Neural cell (in vitro differentiated cells): Measurements from ENCODE around the gene GHITM. TPM values are rescaled to one million over a fixed set of nuclear protein-coding genes. Genes with fewer than 3 reads are reported as not detected.

Source experiments
- H2AFZ ChIP-seq: fragments of 200-600, 300-800 bp; sonication (generic), shearing (Covaris generic); 2 replicates; pipeline ENCODE4 v1.6.0; 2014; ENCODE audit warnings: low read depth, mild to moderate bottlenecking, antibody characterized with exemption, low read length, moderate library complexity
- H3F3A ChIP-seq: fragments of 200-600 bp; shearing (Covaris generic); 2 replicates; pipeline ENCODE4 v1.6.1; 2016; ENCODE audit warnings: mild to moderate bottlenecking, moderate library complexity, mixed read lengths, antibody characterized with exemption, low read length; ENCODE audit not compliant: insufficient read depth, poor library complexity, severe bottlenecking
- H3K27ac ChIP-seq: fragments of 200-600, 300-800 bp; sonication (generic), shearing (Covaris generic); 2 replicates; pipeline ENCODE4 v1.5.1; 2014; ENCODE audit warnings: mild to moderate bottlenecking, low read length, moderate library complexity
- H3K27me3 ChIP-seq: fragments of 300-800, 200-600 bp; sonication (generic), shearing (Covaris generic); 2 replicates; pipeline ENCODE4 v1.6.0; 2014; ENCODE audit warnings: mild to moderate bottlenecking, low read depth, low read length, moderate library complexity; ENCODE audit not compliant: insufficient read depth
- H3K36me3 ChIP-seq: fragments of 300-800, 200-600 bp; sonication (generic), shearing (Covaris generic); 2 replicates; pipeline ENCODE4 v1.5.1; 2014; ENCODE audit warnings: mild to moderate bottlenecking, antibody characterized with exemption, low read length, moderate library complexity; ENCODE audit not compliant: insufficient read depth
- H3K4me2 ChIP-seq: fragments of 300-800, 200-600 bp; sonication (generic), shearing (Covaris generic); 2 replicates; pipeline ENCODE4 v1.6.0; 2014; ENCODE audit warnings: mild to moderate bottlenecking, low read length
- H3K4me3 ChIP-seq: fragments of 300-800, 200-600 bp; sonication (generic), shearing (Covaris generic); 2 replicates; pipeline ENCODE4 v1.5.1; 2014; ENCODE audit warnings: mild to moderate bottlenecking, low read length, moderate library complexity
- H3K79me2 ChIP-seq: fragments of 200-600 bp; shearing (Covaris generic); replicated peaks from 2 replicates; pipeline ENCODE4 v1.6.0; 2014; ENCODE audit warnings: mild to moderate bottlenecking, low read length, moderate library complexity; ENCODE audit not compliant: insufficient read depth
- H3K9ac ChIP-seq: fragments of 300-800, 200-600 bp; sonication (generic), shearing (Covaris generic); 2 replicates; pipeline ENCODE4 v1.6.1; 2016; ENCODE audit warnings: mild to moderate bottlenecking, low read length, mixed read lengths
- H3K9me2 ChIP-seq: fragments of 200-600 bp; shearing (Covaris generic); 2 replicates; pipeline ENCODE4 v1.6.1; 2016; ENCODE audit warnings: mild to moderate bottlenecking, low read length, mixed read lengths; ENCODE audit not compliant: insufficient read depth
- H3K9me3 ChIP-seq: fragments of 200-600, 300-800 bp; sonication (generic), shearing (Covaris generic); 2 replicates; pipeline ENCODE4 v1.6.1; 2016; ENCODE audit warnings: mild to moderate bottlenecking, mixed run types, low read length, moderate library complexity, mixed read lengths
- H4K20me1 ChIP-seq: fragments of 200-600 bp; shearing (Covaris generic); 2 replicates; pipeline ENCODE4 v1.6.1; 2016; ENCODE audit warnings: mild to moderate bottlenecking, mixed run types; ENCODE audit not compliant: insufficient read depth
- EP300 ChIP-seq: fragments of 450-650 bp; conservative IDR thresholded peaks from 2 replicates; pipeline ENCODE4 v1.6.1; 2014; ENCODE audit warnings: antibody characterized with exemption, mild to moderate bottlenecking, moderate library complexity; ENCODE audit not compliant: poor library complexity, severe bottlenecking
- EZH2 ChIP-seq: fragments of 200-600, 300-800 bp; shearing (Covaris generic), sonication (generic); IDR thresholded peaks from 2 replicates; pipeline ENCODE4 v1.6.1; 2014; ENCODE audit warnings: antibody characterized with exemption, low read length, borderline replicate concordance, mild to moderate bottlenecking; ENCODE audit not compliant: insufficient read depth, poor library complexity, severe bottlenecking
- MXI1 ChIP-seq: fragments of 450-650 bp; conservative IDR thresholded peaks from 2 replicates; pipeline ENCODE4 v1.6.1; 2014; ENCODE audit warnings: antibody characterized with exemption, mild to moderate bottlenecking; ENCODE audit not compliant: poor library complexity, severe bottlenecking
- POLR2AphosphoS5 ChIP-seq: IDR thresholded peaks from 2 replicates; pipeline ENCODE4 v1.6.1; 2012
- RAD21 ChIP-seq: fragments of 450-650 bp; conservative IDR thresholded peaks from 2 replicates; pipeline ENCODE4 v1.6.1; 2014; ENCODE audit warnings: antibody characterized with exemption, mild to moderate bottlenecking, moderate library complexity
- SMC3 ChIP-seq: fragments of 450-650 bp; conservative IDR thresholded peaks from 2 replicates; pipeline ENCODE4 v1.6.1; 2014; ENCODE audit warnings: antibody characterized with exemption, mild to moderate bottlenecking, moderate library complexity; ENCODE audit not compliant: poor library complexity
- TAF1 ChIP-seq: IDR thresholded peaks from 2 replicates; pipeline ENCODE4 v1.6.1; 2012; ENCODE audit warnings: low read depth
- polyA plus RNA-seq: library from polyadenylated mRNA; depleted of rRNA; stranded (reverse); fragments of >200 nt; gene quantifications from 2 replicates; pipeline ENCODE4 v1.2.3, GENCODE V29; 2014
- TF ChIP-seq, protein P1 (sequence below): IDR thresholded peaks from 2 replicates; pipeline ENCODE4 v1.6.1; 2012; ENCODE audit warnings: borderline replicate concordance
- TF ChIP-seq, protein P2 (sequence below): fragments of 450-650 bp; IDR thresholded peaks from 2 replicates; pipeline ENCODE4 v1.5.1; 2014; ENCODE audit warnings: antibody characterized with exemption, mild to moderate bottlenecking, moderate library complexity; ENCODE audit not compliant: poor library complexity, severe bottlenecking

The GHITM gene
- polyA plus RNA-seq, 1 donor from 2014 or later = 306 TPM

DNA sequence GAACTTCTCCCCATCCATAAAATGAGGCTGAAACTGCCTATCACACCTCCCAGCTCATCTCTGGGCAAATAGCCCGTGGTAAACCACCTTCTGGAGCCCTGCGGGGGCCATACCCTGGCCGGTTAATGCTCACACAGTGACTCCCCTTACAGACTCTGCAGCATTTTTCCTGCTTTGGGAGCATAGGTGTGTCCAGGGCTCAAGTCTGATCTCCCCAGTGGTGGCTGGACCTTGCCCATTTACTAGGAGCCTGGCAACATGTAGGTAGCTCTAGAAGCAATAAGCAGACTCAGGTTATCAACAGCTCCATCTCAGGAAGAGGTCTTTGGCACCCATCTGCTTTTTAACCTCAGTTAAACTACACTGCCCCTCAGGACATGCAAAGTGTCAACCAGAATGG is 49.5 kb downstream of the GHITM start:
- Histone ChIP-seq H3K9me2 (no peaks in the 10 kb centered on the region), H3F3A (no peaks in the 10 kb centered on the region), H3K79me2 (no peaks in the 10 kb centered on the region), H3K36me3 (no peaks in the 10 kb centered on the region), H2AFZ (no peak overlapping the region), H3K27me3 (peaks cover 8% of the 10 kb centered on the region), H3K4me3 (no peak overlapping the region), H3K4me2 (no peak overlapping the region), H3K27ac (no peak overlapping the region), H4K20me1 (no peaks in the 10 kb centered on the region), H3K9ac (no peak overlapping the region), H3K9me3 (no peaks in the 10 kb centered on the region)
- no peak for TF ChIP-seq MXI1

DNA sequence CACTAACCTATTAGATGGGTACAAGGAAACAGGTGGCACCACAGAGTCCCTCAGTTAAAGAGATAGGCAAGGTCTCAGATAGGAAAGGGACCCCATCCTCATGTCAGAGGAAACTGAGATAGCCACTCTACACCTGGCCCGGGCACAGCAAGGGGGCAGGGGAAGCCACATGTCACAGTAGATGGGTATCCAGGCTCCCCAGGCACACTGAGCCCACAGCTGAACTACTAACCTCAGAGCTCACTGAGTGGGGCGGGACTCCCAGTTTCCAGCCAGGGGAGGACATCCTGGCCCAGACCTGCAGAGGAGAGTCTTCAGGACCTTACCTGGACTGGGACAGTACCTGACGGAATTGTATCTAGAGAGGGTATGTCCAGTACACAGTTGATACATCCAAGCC is 51.3 kb downstream of the GHITM start:
- no peaks in the 10 kb centered on the region for H3F3A ChIP-seq
- H2AFZ ChIP-seq = no peak overlapping the region
- no peaks in the 10 kb centered on the region for H4K20me1 ChIP-seq
- no peak overlapping the region for H3K27ac ChIP-seq
- peaks cover 26% of the 10 kb centered on the region for H3K27me3 ChIP-seq
- TF ChIP-seq SMC3 (no peak), EZH2 (no peak), TAF1 (no peak), POLR2AphosphoS5 (no peak), MXI1 (no peak)
- TF ChIP-seq, protein P1, sequence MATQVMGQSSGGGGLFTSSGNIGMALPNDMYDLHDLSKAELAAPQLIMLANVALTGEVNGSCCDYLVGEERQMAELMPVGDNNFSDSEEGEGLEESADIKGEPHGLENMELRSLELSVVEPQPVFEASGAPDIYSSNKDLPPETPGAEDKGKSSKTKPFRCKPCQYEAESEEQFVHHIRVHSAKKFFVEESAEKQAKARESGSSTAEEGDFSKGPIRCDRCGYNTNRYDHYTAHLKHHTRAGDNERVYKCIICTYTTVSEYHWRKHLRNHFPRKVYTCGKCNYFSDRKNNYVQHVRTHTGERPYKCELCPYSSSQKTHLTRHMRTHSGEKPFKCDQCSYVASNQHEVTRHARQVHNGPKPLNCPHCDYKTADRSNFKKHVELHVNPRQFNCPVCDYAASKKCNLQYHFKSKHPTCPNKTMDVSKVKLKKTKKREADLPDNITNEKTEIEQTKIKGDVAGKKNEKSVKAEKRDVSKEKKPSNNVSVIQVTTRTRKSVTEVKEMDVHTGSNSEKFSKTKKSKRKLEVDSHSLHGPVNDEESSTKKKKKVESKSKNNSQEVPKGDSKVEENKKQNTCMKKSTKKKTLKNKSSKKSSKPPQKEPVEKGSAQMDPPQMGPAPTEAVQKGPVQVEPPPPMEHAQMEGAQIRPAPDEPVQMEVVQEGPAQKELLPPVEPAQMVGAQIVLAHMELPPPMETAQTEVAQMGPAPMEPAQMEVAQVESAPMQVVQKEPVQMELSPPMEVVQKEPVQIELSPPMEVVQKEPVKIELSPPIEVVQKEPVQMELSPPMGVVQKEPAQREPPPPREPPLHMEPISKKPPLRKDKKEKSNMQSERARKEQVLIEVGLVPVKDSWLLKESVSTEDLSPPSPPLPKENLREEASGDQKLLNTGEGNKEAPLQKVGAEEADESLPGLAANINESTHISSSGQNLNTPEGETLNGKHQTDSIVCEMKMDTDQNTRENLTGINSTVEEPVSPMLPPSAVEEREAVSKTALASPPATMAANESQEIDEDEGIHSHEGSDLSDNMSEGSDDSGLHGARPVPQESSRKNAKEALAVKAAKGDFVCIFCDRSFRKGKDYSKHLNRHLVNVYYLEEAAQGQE = no peak
- TF ChIP-seq, protein P2, sequence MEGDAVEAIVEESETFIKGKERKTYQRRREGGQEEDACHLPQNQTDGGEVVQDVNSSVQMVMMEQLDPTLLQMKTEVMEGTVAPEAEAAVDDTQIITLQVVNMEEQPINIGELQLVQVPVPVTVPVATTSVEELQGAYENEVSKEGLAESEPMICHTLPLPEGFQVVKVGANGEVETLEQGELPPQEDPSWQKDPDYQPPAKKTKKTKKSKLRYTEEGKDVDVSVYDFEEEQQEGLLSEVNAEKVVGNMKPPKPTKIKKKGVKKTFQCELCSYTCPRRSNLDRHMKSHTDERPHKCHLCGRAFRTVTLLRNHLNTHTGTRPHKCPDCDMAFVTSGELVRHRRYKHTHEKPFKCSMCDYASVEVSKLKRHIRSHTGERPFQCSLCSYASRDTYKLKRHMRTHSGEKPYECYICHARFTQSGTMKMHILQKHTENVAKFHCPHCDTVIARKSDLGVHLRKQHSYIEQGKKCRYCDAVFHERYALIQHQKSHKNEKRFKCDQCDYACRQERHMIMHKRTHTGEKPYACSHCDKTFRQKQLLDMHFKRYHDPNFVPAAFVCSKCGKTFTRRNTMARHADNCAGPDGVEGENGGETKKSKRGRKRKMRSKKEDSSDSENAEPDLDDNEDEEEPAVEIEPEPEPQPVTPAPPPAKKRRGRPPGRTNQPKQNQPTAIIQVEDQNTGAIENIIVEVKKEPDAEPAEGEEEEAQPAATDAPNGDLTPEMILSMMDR = no peak
- H3K9ac ChIP-seq = no peak overlapping the region
- H3K4me3 ChIP-seq = no peak overlapping the region
- H3K9me2 ChIP-seq = no peaks in the 10 kb centered on the region
- H3K36me3 ChIP-seq = no peaks in the 10 kb centered on the region
- H3K4me2 ChIP-seq = no peak overlapping the region
- no peaks in the 10 kb centered on the region for H3K9me3 ChIP-seq
- H3K79me2 ChIP-seq = no peaks in the 10 kb centered on the region

DNA sequence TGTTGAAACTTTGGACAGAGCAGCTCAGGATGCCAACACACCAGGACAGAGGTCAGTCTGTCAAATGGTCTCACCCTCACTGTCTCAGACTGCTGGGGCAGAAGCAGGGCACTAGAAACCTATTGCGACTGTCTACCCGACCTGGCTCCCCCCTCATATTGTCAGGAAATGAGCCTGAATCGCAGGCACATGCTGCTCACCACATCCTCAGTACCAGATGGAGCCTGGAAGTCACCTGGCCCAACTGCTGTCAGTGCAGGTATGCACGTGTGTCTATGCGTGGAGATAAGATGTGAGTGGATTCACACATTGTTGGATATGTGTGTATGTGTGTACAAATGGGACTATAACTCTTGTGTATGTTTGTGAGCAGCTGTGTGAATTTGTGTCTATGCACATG is 51.8 kb downstream of the GHITM start:
- no peaks in the 10 kb centered on the region for H3K79me2 ChIP-seq
- H3K4me2 ChIP-seq = no peak overlapping the region
- H3F3A ChIP-seq = no peaks in the 10 kb centered on the region
- no peaks in the 10 kb centered on the region for H3K36me3 ChIP-seq
- no peak overlapping the region for H3K9ac ChIP-seq
- no peaks in the 10 kb centered on the region for H3K9me3 ChIP-seq
- TF ChIP-seq EZH2 = no peak
- TF ChIP-seq SMC3 = no peak
- no peak for TF ChIP-seq EP300
- TF ChIP-seq, protein P2 = no peak
- TF ChIP-seq, protein P1 = no peak
- TF ChIP-seq POLR2AphosphoS5 = no peak
- TF ChIP-seq MXI1 = no peak
- TF ChIP-seq RAD21 = no peak
- no peaks in the 10 kb centered on the region for H3K9me2 ChIP-seq
- no peak overlapping the region for H3K4me3 ChIP-seq
- no peaks in the 10 kb centered on the region for H4K20me1 ChIP-seq
- H3K27ac ChIP-seq = no peak overlapping the region
- H2AFZ ChIP-seq = no peak overlapping the region
- peaks cover 30% of the 10 kb centered on the region for H3K27me3 ChIP-seq
